Ectodermal cell (in vitro differentiated cells): ENCODE results near the gene MYH11.

Experiments used
- H3K27ac ChIP-seq: 2 replicates; pipeline ENCODE4 v1.7.0; 2013; ENCODE audit warnings: mild to moderate bottlenecking, low read depth, low read length; ENCODE audit not compliant: insufficient read depth, poor library complexity, severe bottlenecking
- H3K27me3 ChIP-seq: 2 replicates; pipeline ENCODE4 v1.7.0; 2013; ENCODE audit warnings: mild to moderate bottlenecking, low read length; ENCODE audit not compliant: insufficient read depth, control insufficient read depth, poor library complexity, severe bottlenecking
- H3K36me3 ChIP-seq: one replicate; pipeline ENCODE4 v1.7.0; 2013; ENCODE audit warnings: low read length; ENCODE audit not compliant: control insufficient read depth, insufficient read depth
- H3K4me1 ChIP-seq: one replicate; pipeline ENCODE4 v1.7.0; 2013; ENCODE audit warnings: low read length; ENCODE audit not compliant: control insufficient read depth, insufficient read depth
- H3K4me3 ChIP-seq: 2 replicates; pipeline ENCODE4 v1.7.0; 2013; ENCODE audit warnings: low read depth, low read length, control low read depth; ENCODE audit not compliant: insufficient read depth
- H3K9me3 ChIP-seq: 2 replicates; pipeline ENCODE4 v1.7.0; 2013; ENCODE audit warnings: mild to moderate bottlenecking, low read length, moderate library complexity; ENCODE audit not compliant: control insufficient read depth
- WGBS, 2 experiments: methylation state at CpG; one replicate each; pipeline ENCODE4 v1.1.7; 2013; ENCODE audit warnings: missing lambda C conversion rate in 2 of 2; 5-methylcytosine and 5-hydroxymethylcytosine counted together

MYH11 gene

GRCh38 chr16:15748654-15749053 lies 108.2 kb downstream of the MYH11 start:
- Histone ChIP-seq H3K27ac (no peak overlapping the region), H3K4me1 (no peaks in the 10 kb centered on the region), H3K9me3 (no peaks in the 10 kb centered on the region), H3K27me3 (no peaks in the 10 kb centered on the region), H3K36me3 (no peaks in the 10 kb centered on the region), H3K4me3 (no peak overlapping the region)
- WGBS, 2 experiments = 86 to 89% methylated on average over 2 of the region's 2 CpGs

GRCh38 chr16:15747937-15748336 lies 108.9 kb downstream of the MYH11 start:
- no peaks in the 10 kb centered on the region for H3K36me3 ChIP-seq

GRCh38 chr16:15746332-15746731 lies 110.5 kb downstream of the MYH11 start:
- Histone ChIP-seq H3K36me3 (no peaks in the 10 kb centered on the region), H3K27me3 (no peaks in the 10 kb centered on the region), H3K27ac (no peak overlapping the region), H3K4me1 (no peaks in the 10 kb centered on the region), H3K4me3 (no peak overlapping the region), H3K9me3 (no peaks in the 10 kb centered on the region)
- WGBS, 2 experiments = 96 to 97% methylated on average over 6 of the region's 6 CpGs

More at GRCh38 chr16:15747937-15748336, 108.9 kb downstream of the MYH11 start:
- no peaks in the 10 kb centered on the region for H3K27me3 ChIP-seq
- 92 to 94% methylated on average over 14 of the region's 14 CpGs for WGBS, 2 experiments
- no peaks in the 10 kb centered on the region for H3K9me3 ChIP-seq
- H3K27ac ChIP-seq = no peak overlapping the region
- no peaks in the 10 kb centered on the region for H3K4me1 ChIP-seq
- no peak overlapping the region for H3K4me3 ChIP-seq

GRCh38 chr16:15743657-15744056 lies 113.2 kb downstream of the MYH11 start:
- 95 to 96% methylated on average over 1 of the region's 1 CpG for WGBS, 2 experiments
- no peak overlapping the region for H3K27ac ChIP-seq

GRCh38 chr16:15742716-15743115 lies 114.1 kb downstream of the MYH11 start:
- Histone ChIP-seq H3K27me3 (no peaks in the 10 kb centered on the region), H3K9me3 (no peaks in the 10 kb centered on the region), H3K27ac (no peak overlapping the region), H3K4me1 (no peaks in the 10 kb centered on the region), H3K36me3 (no peaks in the 10 kb centered on the region), H3K4me3 (no peak overlapping the region)
- WGBS, 2 experiments = 93 to 94% methylated on average over 2 of the region's 2 CpGs

More at GRCh38 chr16:15743657-15744056, 113.2 kb downstream of the MYH11 start:
- no peaks in the 10 kb centered on the region for H3K9me3 ChIP-seq
- no peaks in the 10 kb centered on the region for H3K27me3 ChIP-seq
- no peak overlapping the region for H3K4me3 ChIP-seq
- no peaks in the 10 kb centered on the region for H3K36me3 ChIP-seq
- H3K4me1 ChIP-seq = no peaks in the 10 kb centered on the region

GRCh38 chr16:15741207-15741871 lies 115.5 kb downstream of the MYH11 start:
- no peaks in the 10 kb centered on the region for H3K9me3 ChIP-seq
- 96% methylated on average over 13 of the region's 13 CpGs for WGBS, 2 experiments

GRCh38 chr16:15739950-15740349 lies 116.9 kb downstream of the MYH11 start:
- H3K36me3 ChIP-seq = no peaks in the 10 kb centered on the region
- H3K4me1 ChIP-seq = no peaks in the 10 kb centered on the region
- H3K9me3 ChIP-seq = no peaks in the 10 kb centered on the region
- no peaks in the 10 kb centered on the region for H3K27me3 ChIP-seq
- no peak overlapping the region for H3K4me3 ChIP-seq
- no peak overlapping the region for H3K27ac ChIP-seq
- WGBS, 2 experiments = 90 to 92% methylated on average over 6 of the region's 6 CpGs

More at GRCh38 chr16:15741207-15741871, 115.5 kb downstream of the MYH11 start:
- Histone ChIP-seq H3K4me1 (no peaks in the 10 kb centered on the region), H3K36me3 (no peaks in the 10 kb centered on the region), H3K27ac (no peak overlapping the region), H3K4me3 (no peak overlapping the region), H3K27me3 (no peaks in the 10 kb centered on the region)

GRCh38 chr16:15739464-15739863 lies 117.4 kb downstream of the MYH11 start:
- Histone ChIP-seq H3K36me3 (no peaks in the 10 kb centered on the region), H3K4me1 (no peaks in the 10 kb centered on the region), H3K4me3 (no peak overlapping the region), H3K27me3 (no peaks in the 10 kb centered on the region), H3K27ac (no peak overlapping the region), H3K9me3 (no peaks in the 10 kb centered on the region)
- 67 to 77% methylated on average over 2 of the region's 2 CpGs for WGBS, 2 experiments

- no peak overlapping the region for H3K27ac ChIP-seq
- H3K27me3 ChIP-seq = no peaks in the 10 kb centered on the region
- H3K4me1 ChIP-seq = no peaks in the 10 kb centered on the region
- no peaks in the 10 kb centered on the region for H3K9me3 ChIP-seq
- no peaks in the 10 kb centered on the region for H3K36me3 ChIP-seq
- 93 to 94% methylated on average over 18 of the region's 18 CpGs for WGBS, 2 experiments
- no peak overlapping the region for H3K4me3 ChIP-seq
These were observed 119.6 kb downstream of the MYH11 start for GRCh38 chr16:15737140-15737644.

- Histone ChIP-seq H3K4me1 (no peaks in the 10 kb centered on the region), H3K27ac (no peak overlapping the region), H3K36me3 (no peaks in the 10 kb centered on the region), H3K27me3 (no peaks in the 10 kb centered on the region), H3K4me3 (no peak overlapping the region), H3K9me3 (no peaks in the 10 kb centered on the region)
- 74 to 82% methylated on average over 7 of the region's 7 CpGs for WGBS, 2 experiments
These were observed 120.3 kb downstream of the MYH11 start for GRCh38 chr16:15736529-15736928.
